GM12873 (cell line): ENCODE data around the gene CDKN2D.

Source experiments
- TF ChIP-seq, protein P1 (sequence below): IDR thresholded peaks from 2 replicates; pipeline ENCODE4 v1.5.1; 2012; ENCODE audit warnings: low read depth, mild to moderate bottlenecking, moderate library complexity, low read length, control low read depth; ENCODE audit not compliant: insufficient read depth; ENCODE audit errors: missing control alignments

Gene CDKN2D

DNA sequence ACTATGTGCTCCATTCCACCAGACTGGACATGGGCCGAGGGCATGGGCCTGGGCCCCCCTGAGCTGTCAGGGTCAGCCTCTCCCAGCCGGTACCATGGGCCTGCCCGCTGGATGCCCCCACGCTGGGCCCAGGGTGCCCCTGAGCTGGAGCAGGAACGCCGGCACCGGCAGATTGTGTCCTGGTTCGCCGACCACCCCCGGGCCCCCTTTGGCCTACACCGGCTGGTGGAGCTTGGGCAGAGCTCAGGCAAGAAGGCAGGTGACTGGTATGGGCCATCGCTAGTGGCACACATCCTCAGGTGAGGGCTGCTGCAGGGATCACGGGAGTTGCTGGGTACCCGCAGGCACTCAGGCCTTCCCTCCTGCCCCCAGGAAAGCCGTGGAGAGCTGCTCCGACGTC, 22.0 kb downstream of the CDKN2D start:
- TF ChIP-seq, protein P1, sequence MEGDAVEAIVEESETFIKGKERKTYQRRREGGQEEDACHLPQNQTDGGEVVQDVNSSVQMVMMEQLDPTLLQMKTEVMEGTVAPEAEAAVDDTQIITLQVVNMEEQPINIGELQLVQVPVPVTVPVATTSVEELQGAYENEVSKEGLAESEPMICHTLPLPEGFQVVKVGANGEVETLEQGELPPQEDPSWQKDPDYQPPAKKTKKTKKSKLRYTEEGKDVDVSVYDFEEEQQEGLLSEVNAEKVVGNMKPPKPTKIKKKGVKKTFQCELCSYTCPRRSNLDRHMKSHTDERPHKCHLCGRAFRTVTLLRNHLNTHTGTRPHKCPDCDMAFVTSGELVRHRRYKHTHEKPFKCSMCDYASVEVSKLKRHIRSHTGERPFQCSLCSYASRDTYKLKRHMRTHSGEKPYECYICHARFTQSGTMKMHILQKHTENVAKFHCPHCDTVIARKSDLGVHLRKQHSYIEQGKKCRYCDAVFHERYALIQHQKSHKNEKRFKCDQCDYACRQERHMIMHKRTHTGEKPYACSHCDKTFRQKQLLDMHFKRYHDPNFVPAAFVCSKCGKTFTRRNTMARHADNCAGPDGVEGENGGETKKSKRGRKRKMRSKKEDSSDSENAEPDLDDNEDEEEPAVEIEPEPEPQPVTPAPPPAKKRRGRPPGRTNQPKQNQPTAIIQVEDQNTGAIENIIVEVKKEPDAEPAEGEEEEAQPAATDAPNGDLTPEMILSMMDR = no peak

DNA sequence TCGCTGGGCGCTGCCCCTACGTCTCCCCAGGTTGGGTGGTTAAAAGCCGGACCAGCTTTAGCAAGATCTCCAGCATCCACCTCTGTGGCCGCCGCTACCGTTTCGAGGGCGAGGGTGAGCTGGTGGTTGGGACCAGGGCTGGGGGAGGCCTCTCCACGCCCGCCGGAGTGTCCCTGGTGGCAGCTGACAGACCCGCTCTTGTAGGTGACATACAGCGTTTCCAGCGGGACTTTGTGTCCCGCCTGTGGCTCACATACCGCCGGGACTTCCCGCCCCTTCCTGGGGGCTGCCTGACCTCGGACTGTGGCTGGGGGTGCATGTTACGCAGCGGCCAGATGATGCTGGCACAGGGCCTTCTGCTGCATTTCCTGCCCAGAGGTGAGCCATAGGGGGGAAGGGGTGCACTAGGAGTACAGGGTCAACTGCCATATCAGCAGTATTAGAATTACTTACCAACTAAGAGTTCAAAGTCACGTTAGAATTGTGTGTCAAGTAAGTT, 24.0 kb downstream of the CDKN2D start:
- TF ChIP-seq, protein P1 = no peak

DNA sequence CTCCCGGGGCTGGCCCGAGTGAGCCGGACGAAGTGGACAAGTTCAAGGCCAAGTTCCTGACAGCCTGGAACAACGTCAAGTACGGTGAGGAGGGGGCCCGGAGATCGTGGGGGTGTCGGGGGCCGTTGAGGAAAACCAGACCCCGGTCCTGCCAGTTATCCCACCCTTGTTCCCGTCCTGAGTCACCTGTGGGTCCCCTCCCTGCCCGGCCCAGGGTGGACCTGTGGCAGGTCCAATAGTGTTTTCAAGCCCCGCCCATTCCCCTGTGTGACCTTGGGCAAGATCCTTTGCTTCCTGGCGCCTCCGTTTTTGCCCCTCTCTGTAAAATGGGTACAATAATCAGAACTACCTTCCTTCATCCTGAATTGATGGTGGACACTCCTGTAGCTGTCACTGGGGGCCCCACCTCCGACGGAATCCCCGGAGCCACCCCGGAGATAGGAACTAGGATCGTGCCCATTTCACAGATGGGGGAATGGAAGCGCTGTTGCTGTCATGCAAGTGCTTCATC, 24.5 kb downstream of the CDKN2D start:
- TF ChIP-seq, protein P1 = no peak

DNA sequence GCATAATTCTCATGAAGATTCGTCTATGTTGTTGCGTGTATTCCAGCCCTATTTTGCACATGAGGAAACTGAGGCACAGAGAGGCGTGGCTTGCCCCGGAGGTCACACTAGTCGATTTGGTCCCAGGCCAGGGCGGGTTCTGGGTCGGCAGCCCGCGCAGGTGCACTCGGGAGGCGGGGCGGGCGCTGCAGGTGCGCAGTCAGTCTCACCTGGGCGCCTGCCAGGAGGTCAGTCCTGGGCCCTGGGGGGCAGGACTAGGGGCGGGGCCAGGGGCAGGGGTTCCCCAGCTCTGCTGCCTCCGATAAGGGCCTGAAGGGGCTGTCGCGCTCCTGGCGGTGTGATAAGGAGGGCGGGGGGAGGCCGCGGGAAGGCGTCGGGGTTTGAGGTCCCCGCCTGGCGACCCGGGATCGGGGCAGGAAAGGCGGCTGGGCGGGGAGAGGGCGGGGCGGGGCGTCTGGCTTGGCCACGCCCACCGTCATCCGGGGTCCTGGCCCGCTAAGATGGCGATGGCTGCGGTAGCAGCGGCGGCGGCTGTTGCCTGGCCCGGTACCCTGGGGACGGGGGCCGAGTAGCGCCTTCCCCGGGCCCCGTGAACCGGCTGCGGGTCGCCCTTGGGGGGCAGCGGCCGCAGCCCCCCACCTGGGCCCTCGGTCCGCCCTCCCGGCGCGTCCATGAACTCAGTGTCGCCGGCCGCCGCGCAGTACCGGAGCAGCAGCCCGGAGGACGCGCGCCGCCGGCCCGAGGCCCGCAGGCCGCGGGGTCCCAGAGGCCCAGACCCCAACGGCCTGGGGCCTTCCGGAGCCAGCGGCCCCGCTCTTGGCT, 25.1 kb downstream of the CDKN2D start, which contains the start of gene ATG4D:
TSS of gene ATG4D (plus strand) at position 485 of the 822 bp plus-strand sequence. CDS start at position 672, 187 bp downstream.
- TF ChIP-seq, protein P1 = no peak

DNA sequence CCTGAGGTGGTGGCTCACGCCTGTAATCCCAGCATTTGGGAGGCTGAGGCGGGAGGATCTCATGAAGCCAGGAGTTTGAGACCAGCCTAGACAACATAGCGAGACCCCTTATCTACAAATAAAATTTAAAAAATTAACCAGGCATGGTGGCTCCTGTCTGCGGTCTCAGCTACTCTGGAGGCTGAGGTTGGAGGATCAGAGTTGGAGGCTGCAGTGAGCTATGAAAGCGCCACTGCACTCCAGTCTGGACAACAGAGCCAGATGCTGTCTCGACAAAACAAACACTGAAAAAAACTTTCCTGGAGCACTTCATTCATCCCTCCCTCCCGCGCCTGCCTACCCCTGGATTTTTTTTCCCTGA, 25.7 kb downstream of the CDKN2D start:
- TF ChIP-seq, protein P1 = no peak

DNA sequence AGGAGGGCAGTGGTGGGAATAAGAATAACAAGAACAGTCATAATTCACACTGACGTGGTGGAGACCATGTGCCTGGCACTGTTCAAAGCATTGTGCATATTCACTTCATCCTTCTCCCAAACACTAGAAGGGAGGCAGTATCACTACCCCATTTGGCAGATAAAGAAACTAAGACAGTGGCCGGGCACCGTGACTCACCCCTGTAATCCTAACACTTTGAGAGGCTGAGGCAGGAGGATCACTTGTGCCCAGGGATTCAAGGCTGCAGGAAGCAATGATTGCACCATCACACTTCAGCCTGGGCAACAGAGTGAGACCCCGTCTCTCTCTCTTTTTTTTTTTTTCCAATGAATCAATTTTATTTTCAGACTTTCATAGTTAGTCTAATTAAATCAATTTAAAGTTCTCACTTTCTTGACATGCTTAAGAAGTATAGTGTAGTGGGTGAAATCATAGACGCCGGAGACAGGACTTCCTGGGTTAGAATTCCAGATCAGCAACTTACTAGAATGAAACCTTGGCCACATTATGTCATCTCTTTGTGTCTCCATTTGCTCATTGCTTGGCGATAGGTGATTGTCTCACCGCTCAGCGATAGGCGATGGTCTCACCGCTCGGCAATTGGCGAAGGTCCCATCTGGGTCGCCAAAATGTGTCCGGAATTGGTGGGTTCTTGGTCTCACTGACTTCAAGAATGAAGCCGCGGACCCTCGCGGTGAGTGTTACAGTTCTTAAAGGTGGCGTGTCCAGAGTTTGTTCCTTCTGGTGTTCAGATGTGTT, 30.4 kb downstream of the CDKN2D start:
- TF ChIP-seq, protein P1 = no peak

DNA sequence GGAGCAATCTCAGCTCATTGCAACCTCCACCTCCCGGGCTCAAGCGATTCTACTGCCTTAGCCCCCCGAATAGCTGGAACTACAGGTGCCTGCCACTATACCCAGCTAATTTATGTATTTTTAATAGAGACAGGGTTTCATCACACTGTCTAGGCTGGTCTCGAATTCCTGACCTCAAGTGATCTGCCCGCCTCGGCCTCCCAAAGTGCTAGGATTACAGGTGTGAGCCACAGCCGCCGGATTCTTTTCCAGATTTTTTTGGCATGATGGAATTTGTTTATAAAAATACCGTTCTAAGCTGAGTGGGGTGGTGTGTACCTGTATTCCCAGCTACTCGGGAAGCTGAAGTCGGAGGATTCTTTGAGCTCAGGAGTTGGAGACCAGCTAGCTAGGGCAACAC, 31.1 kb downstream of the CDKN2D start:
- TF ChIP-seq, protein P1 = no peak
